NT2/D1 (cell line): ENCODE results near the gene REV3L.
A peak's percentile ranks its signal among the peaks of the same experiment; 100 is the strongest.

Source experiments
- DNase-seq: peaks from one replicate; pipeline ENCODE4 v3.0.0-alpha.2; 2011; ENCODE audit warnings: low read depth, low spot score
- H3K27me3 ChIP-seq: 2 replicates; pipeline ENCODE4 v1.6.0; 2011; ENCODE audit warnings: mild to moderate bottlenecking; ENCODE audit not compliant: insufficient read length, insufficient read depth
- H3K36me3 ChIP-seq: 2 replicates; pipeline ENCODE4 v1.6.1; 2011; ENCODE audit warnings: mild to moderate bottlenecking, low read length, mixed read lengths; ENCODE audit not compliant: insufficient read depth, insufficient read length
- H3K4me1 ChIP-seq: 2 replicates; pipeline ENCODE4 v1.5.1; 2011; ENCODE audit not compliant: insufficient read depth, insufficient read length
- H3K4me3 ChIP-seq: 2 replicates; pipeline ENCODE4 v1.5.1; 2011; ENCODE audit warnings: low read depth; ENCODE audit not compliant: insufficient read length
- H3K9ac ChIP-seq: 2 replicates; pipeline ENCODE4 v1.6.0; 2011; ENCODE audit warnings: low read depth; ENCODE audit not compliant: insufficient read length
- H3K9me3 ChIP-seq: 2 replicates; pipeline ENCODE4 v1.5.1; 2011; ENCODE audit warnings: mild to moderate bottlenecking, low read length; ENCODE audit not compliant: insufficient read depth
- SUZ12 ChIP-seq: IDR thresholded peaks from 2 replicates; pipeline ENCODE4 v1.6.1; 2011; ENCODE audit not compliant: insufficient read length, insufficient read depth; ENCODE audit errors: extremely low read depth
- YY1 ChIP-seq: IDR thresholded peaks from 2 replicates; pipeline ENCODE4 v1.6.1; 2011; ENCODE audit not compliant: insufficient read length, insufficient read depth
- ZNF274 ChIP-seq: IDR thresholded peaks from 2 replicates; pipeline ENCODE4 v1.6.1; 2011; ENCODE audit warnings: mild to moderate bottlenecking, low read depth, low read length

Gene REV3L

GRCh38 chr6:111482959-111483735, at the start of gene REV3L:
Gene REV3L, minus strand, starts transcription at chr6:111483218. Its CDS starts 330 bp downstream, at chr6:111482888.
- H3K27me3 ChIP-seq, result peaks cover 19% of the 10 kb centered on the region
- peak within 1 kb of the TSS; percentile 91 for H3K9ac ChIP-seq
- H3K36me3 ChIP-seq, result peaks cover 15% of the 10 kb centered on the region
- peak within 1 kb of the TSS; percentile 78 for H3K4me3 ChIP-seq
- DNase-seq, result peak; percentile 64
- H3K4me1 ChIP-seq, result no peaks in the 10 kb centered on the region
- peaks cover 12% of the 10 kb centered on the region; the same call in 1 of the 2 replicates for H3K9me3 ChIP-seq
- TF ChIP-seq YY1 (no peak), ZNF274 (no peak)

GRCh38 chr6:111531185-111531584, 48.2 kb upstream of the REV3L start:
- Histone ChIP-seq H3K27me3 (no peaks in the 10 kb centered on the region), H3K36me3 (no peaks in the 10 kb centered on the region), H3K9me3 (no peaks in the 10 kb centered on the region), H3K4me1 (no peaks in the 10 kb centered on the region), H3K9ac (no peak overlapping the region), H3K4me3 (no peak overlapping the region)
- DNase-seq, result no peak
- TF ChIP-seq YY1, result no peak
- TF ChIP-seq SUZ12, result no peak
- TF ChIP-seq ZNF274, result no peak

GRCh38 chr6:111530667-111531066, 47.6 kb upstream of the REV3L start:
- no peaks in the 10 kb centered on the region for H3K9me3 ChIP-seq
- H3K27me3 ChIP-seq, result no peaks in the 10 kb centered on the region
- TF ChIP-seq ZNF274 (no peak), YY1 (no peak), SUZ12 (no peak)
- no peak overlapping the region for H3K4me3 ChIP-seq
- no peaks in the 10 kb centered on the region for H3K4me1 ChIP-seq
- DNase-seq, result no peak
- no peak overlapping the region for H3K9ac ChIP-seq
- no peaks in the 10 kb centered on the region for H3K36me3 ChIP-seq

- no peaks in the 10 kb centered on the region for H3K9me3 ChIP-seq
- no peaks in the 10 kb centered on the region for H3K4me1 ChIP-seq
- H3K36me3 ChIP-seq, result no peaks in the 10 kb centered on the region
- TF ChIP-seq SUZ12, result no peak
- no peak for TF ChIP-seq YY1
- H3K4me3 ChIP-seq, result no peak overlapping the region
- no peak overlapping the region for H3K9ac ChIP-seq
- DNase-seq, result no peak
- no peaks in the 10 kb centered on the region for H3K27me3 ChIP-seq
These were observed 47.2 kb upstream of the REV3L start for GRCh38 chr6:111530218-111530617.

GRCh38 chr6:111527367-111527766, 44.3 kb upstream of the REV3L start:
- DNase-seq, result no peak
- TF ChIP-seq ZNF274 (no peak), SUZ12 (no peak), YY1 (no peak)
- no peak overlapping the region for H3K4me3 ChIP-seq
- H3K4me1 ChIP-seq, result no peaks in the 10 kb centered on the region
- H3K9me3 ChIP-seq, result no peaks in the 10 kb centered on the region
- no peaks in the 10 kb centered on the region for H3K27me3 ChIP-seq
- no peaks in the 10 kb centered on the region for H3K36me3 ChIP-seq
- H3K9ac ChIP-seq, result no peak overlapping the region

GRCh38 chr6:111524735-111525134, 41.7 kb upstream of the REV3L start:
- Histone ChIP-seq H3K9me3 (no peaks in the 10 kb centered on the region), H3K9ac (no peak overlapping the region), H3K4me3 (no peak overlapping the region), H3K4me1 (no peaks in the 10 kb centered on the region), H3K27me3 (no peaks in the 10 kb centered on the region), H3K36me3 (no peaks in the 10 kb centered on the region)
- DNase-seq, result no peak
- no peak for TF ChIP-seq SUZ12
- no peak for TF ChIP-seq YY1
- no peak for TF ChIP-seq ZNF274

GRCh38 chr6:111524252-111524651, 41.2 kb upstream of the REV3L start:
- Histone ChIP-seq H3K9ac (no peak overlapping the region), H3K27me3 (no peaks in the 10 kb centered on the region), H3K4me3 (no peak overlapping the region), H3K4me1 (no peaks in the 10 kb centered on the region), H3K36me3 (no peaks in the 10 kb centered on the region), H3K9me3 (no peaks in the 10 kb centered on the region)
- DNase-seq, result no peak
- no peak for TF ChIP-seq YY1
- TF ChIP-seq SUZ12, result no peak
- TF ChIP-seq ZNF274, result no peak
